UCSD-AML1 (cell line): ENCODE measurements around the gene WARS2.
A peak's percentile ranks its signal among the peaks of the same experiment; 100 is the strongest.
"Not testable (repeated sequence)": the region's sequence is repeated elsewhere in the genome, so short reads cannot be mapped to it uniquely, and the experiment has no call there.

Experiments used
- DNase-seq: peaks from one replicate; lab custom pipeline; 2025; ENCODE audit not compliant: unreplicated experiment; lab: John Stamatoyannopoulos, UW

Gene WARS2

GRCh38 chr1:119141020-119141424 is 569 bp upstream of the WARS2 start:
- peak; percentile 42 for DNase-seq

DNA sequence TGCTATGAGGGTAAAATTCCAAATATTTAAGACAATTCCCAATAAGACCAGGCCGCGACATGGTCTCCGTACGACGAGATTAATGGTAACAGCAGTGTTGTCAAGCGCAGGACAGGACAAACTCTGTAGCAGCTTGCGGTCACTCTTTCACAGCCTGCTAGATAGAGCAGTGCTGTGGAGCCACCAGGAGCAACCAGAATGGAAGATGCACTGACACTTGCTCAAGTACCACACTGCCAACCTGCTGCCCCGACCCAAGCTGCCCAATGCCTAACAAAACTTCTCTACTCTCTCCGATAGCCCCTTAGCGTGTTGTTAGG is 636 bp downstream of the WARS2 start:
- DNase-seq, result no peak

- DNase-seq, result no peak
These were observed 1.1 kb downstream of the WARS2 start for GRCh38 chr1:119139403-119139802.

GRCh38 chr1:119136401-119136800 is 4.1 kb downstream of the WARS2 start:
- no peak for DNase-seq

- no peak for DNase-seq
These were observed 6.5 kb downstream of the WARS2 start for GRCh38 chr1:119133987-119134386.

GRCh38 chr1:119132179-119132578 is 8.3 kb downstream of the WARS2 start:
- DNase-seq, result no peak

DNA sequence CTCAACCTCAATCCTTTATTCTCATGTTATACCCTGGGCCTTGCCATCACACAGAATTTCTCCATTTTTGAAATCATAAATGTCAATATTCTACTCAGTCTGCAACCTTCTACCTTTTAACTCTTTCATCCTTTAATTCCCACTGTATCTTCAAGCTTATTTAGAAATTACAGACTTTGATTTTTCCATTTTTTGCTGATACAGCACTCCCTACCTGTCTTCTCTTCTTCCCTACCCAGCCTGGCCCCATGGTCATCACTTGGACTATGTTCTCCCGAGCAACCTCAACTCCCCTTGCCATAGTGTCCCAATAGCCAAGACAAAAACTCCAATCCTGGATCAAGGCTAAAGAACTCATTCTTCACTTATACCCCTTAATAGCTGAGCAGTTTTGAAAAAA is 14.6 kb downstream of the WARS2 start:
- no peak for DNase-seq

DNA sequence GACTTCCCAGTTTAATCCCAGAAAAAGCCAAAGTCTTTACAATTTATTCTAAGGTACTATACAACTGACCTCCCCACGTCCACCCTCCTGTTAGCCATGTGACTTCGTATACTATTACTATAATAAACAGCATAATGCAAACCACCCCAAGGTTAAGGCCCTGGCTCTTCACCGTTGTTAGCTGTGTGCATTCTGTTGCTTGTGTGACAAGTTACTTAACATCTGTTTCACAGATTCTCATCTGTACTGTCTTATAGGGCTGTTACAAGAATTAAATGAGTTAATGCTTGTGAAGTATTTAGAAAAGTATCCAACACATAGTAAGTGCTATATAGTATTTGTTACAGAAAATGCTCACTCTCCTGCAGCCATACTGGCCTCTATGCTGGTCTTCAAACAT is 15.7 kb downstream of the WARS2 start:
- no peak for DNase-seq

GRCh38 chr1:119121872-119122271 is 18.6 kb downstream of the WARS2 start:
- DNase-seq, result not testable (repeated sequence)

DNA sequence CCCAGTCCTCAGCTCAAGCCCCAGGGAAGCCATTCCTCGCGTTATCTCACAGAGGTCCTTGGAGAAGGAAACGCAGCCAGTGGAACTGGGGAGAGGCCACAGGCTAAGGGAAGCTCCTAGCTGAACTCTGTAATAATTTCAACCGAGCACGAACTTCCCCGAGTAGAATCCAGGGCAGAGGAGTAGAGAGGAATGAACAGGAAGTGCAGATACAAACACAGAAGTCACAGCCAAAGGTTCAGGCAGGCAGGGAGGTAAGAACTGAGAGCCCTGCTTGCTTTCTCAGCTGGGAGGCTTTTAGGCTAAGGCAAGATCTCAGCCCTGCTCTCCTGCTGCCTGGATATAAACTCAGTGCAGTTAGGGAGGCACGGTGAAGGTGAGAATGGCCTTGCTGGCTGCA is 23.7 kb downstream of the WARS2 start:
- peak; percentile 22 for DNase-seq

DNA sequence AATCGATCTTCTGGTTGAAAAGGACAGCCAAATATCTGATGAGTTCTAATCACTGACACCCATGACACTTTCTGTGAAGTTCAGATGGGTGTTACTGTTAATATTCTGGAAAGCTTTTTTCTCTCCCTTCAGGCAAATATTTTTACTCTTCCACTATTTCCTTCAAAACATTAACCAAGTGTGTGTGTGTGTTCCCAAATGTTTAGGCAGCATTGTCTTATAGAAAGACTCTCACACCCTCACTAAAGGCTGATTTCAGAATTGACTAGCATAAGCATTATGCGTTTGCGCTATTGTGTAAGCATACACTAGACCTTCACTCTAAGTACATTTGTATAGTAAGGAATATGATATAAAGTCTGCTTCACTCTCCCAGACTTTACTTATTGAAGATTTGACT is 24.7 kb downstream of the WARS2 start:
- no peak for DNase-seq

DNA sequence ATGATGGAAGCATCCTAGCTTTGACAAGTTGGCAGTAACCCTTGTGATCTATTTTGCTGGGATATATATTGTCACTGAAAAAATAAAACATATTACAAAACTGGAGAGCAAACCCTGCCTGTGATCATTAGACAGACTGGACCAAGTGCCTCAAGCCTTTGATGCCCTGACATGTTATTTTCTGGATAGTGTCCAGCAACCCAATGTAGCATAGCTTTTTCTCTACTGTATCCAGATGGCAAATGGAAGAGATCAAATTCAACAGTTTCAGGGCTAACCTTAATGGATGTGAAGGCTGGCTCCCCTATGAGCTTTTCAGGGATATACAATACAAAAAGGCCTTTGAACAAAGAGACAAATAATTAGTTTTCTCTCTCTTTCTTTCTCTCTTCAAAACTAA is 25.1 kb downstream of the WARS2 start:
- DNase-seq, result no peak

DNA sequence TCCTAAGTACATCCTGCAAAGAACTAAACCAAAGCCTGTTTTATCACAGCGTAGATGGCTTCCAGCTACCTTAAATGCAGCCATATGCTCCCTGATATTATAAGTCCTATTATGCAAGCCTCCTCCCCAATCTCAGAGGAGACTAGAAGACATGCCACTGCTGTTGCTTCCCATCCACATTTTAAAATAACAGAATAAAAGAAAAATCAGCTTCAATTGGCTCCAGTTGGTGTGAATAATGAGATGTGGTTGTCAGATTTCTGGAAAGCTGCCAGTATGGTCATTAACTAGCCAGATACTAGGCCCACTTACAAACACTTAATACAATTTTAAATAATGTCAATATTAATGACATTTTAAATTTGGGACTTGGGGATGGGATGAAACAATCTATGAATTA is 25.7 kb downstream of the WARS2 start:
- no peak for DNase-seq

GRCh38 chr1:119112791-119113190 is 27.7 kb downstream of the WARS2 start:
- no peak for DNase-seq

GRCh38 chr1:119112244-119112643 is 28.2 kb downstream of the WARS2 start:
- no peak for DNase-seq

- no peak for DNase-seq
These were observed 31.5 kb downstream of the WARS2 start for GRCh38 chr1:119108988-119109387.

DNA sequence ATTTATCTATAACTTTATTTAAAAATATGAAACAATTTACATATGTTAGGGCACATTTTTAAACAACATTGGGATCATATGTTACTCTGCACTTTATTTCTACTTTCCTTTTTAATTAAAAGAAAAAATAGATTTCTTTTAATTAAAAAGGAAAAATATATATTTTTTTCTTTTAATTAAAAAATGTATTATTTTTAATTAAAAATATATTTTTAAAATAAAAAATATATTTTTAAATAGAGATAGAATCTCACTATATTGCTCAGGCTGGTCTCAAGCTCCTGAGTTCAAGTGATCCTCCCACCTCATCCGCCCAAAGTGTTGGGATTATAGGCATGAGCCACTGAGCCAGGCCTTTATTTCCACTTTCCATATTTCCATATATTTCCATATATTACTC is 36.7 kb downstream of the WARS2 start:
- DNase-seq, result no peak

- no peak for DNase-seq
These were observed 38.4 kb downstream of the WARS2 start for GRCh38 chr1:119102051-119102450.

GRCh38 chr1:119101563-119101962 is 38.9 kb downstream of the WARS2 start:
- DNase-seq, result no peak

DNA sequence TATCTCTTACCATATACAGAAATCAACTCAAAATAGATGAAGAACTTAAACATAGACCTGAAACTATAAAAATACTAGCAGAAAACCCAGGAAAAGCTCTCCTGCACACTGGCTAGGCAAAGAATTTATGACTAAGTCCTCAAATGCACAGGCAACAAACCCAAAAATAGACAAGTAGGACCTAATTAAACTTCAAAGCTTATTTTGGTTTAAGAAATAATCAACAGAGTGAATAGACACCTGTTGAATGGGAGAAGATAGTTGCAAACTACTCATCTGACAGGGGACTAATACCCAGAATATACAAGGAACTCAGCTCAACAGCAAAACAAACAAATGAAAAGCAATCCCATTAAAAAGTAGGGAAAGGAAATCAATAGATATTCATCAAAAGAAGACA is 40.7 kb downstream of the WARS2 start:
- DNase-seq, result no peak

GRCh38 chr1:119097380-119097779 is 43.1 kb downstream of the WARS2 start:
- DNase-seq, result no peak

GRCh38 chr1:119093721-119094120 is 46.7 kb downstream of the WARS2 start:
- DNase-seq, result no peak

- no peak for DNase-seq
These were observed 48.8 kb downstream of the WARS2 start for GRCh38 chr1:119091618-119092017.

GRCh38 chr1:119090250-119090649 is 50.2 kb downstream of the WARS2 start:
- DNase-seq, result no peak
